GM12865 (cell line): ENCODE measurements around the gene GHSR.

Experiments
- DNase-seq: peaks from one replicate; pipeline ENCODE4 v3.0.0; 2010; ENCODE audit warnings: low read depth
- H3K4me3 ChIP-seq: 2 replicates; pipeline ENCODE4 v1.5.1; 2011; ENCODE audit warnings: mild to moderate bottlenecking, low read depth, low read length, control low read depth
- TF ChIP-seq, protein P1 (sequence below): IDR thresholded peaks from 2 replicates; pipeline ENCODE4 v1.5.1; 2011; ENCODE audit warnings: low read length, control low read depth, low read depth, inconsistent platforms; ENCODE audit not compliant: insufficient read depth; ENCODE audit errors: missing control alignments

GHSR gene

DNA sequence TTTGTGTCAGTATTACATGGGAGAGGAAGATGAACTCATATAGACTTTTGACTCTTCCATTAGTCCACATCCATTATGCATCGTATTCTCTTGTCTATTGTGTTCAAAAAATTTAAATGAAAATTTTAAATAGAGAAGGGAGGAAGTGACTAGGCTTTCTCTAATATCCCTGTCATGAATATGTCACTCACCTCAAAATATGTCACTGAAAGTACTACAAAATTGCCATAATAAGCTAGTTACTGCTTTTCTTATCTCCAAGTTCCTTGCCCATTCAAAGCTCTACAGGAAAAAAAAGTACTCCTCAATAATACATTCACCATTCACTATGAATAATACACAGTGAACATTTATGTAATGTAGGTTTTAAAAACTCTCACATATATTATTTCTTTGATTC is 22.3 kb upstream of the GHSR start:
- TF ChIP-seq, protein P1, sequence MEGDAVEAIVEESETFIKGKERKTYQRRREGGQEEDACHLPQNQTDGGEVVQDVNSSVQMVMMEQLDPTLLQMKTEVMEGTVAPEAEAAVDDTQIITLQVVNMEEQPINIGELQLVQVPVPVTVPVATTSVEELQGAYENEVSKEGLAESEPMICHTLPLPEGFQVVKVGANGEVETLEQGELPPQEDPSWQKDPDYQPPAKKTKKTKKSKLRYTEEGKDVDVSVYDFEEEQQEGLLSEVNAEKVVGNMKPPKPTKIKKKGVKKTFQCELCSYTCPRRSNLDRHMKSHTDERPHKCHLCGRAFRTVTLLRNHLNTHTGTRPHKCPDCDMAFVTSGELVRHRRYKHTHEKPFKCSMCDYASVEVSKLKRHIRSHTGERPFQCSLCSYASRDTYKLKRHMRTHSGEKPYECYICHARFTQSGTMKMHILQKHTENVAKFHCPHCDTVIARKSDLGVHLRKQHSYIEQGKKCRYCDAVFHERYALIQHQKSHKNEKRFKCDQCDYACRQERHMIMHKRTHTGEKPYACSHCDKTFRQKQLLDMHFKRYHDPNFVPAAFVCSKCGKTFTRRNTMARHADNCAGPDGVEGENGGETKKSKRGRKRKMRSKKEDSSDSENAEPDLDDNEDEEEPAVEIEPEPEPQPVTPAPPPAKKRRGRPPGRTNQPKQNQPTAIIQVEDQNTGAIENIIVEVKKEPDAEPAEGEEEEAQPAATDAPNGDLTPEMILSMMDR: no peak
- H3K4me3 ChIP-seq: no peak overlapping the region
- no peak for DNase-seq

DNA sequence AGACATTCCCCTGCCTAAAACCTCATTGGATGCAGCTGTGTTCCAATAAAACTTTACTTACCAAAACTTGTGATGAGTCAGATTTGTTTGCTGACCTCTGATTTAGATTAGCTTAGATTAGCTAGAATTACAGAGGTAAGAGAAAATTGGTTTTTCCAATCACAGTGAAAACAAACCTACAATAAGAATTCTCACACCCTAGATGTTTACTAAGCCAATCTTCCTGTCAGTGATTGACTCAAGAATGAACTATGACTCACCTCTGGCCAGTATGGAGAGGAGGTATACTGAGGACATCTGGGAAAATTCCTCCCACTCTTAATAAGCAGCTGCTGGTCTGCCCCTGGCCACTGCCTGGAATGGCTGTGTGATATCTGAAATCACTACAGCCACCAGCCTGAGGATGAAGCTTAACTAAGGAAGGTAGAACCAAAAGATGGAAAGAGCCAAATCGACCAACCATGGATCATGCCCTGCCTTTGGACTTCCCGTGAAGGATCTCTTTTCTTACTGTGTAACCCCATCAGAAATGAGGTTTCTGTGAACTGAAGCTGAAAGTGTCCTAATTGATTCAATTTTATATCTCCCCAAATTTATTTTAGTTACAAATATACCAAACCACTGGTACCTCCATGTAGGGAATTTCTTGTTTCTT is 19.0 kb upstream of the GHSR start:
- TF ChIP-seq, protein P1: no peak
- no peak for DNase-seq
- no peak overlapping the region for H3K4me3 ChIP-seq

DNA sequence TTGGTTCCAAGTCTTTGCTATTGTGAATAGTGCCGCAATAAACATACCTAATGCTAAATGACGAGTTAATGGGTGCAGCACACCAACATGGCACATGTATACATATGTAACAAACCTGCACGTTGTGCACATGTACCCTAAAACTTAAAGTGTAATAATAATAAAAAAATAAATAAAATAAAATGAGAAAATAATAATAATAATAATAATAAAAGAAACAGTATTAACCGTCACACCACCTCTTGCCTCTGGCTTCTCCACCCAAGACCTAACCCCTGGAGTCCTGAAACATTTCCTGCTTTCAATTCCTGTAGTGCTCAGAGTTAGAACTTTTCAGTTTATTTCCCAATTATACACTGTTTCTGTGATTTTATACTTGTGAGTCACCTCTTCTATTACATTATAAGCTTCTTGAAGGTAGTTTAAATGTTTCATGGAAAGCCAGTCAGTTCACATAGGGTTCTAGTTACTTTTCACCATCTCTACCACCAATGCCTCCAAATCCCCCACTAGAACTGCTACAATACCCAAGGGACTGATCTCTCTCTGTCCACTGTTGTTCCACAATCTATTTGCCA is 18.4 kb upstream of the GHSR start:
- DNase-seq: no peak
- no peak overlapping the region for H3K4me3 ChIP-seq
- TF ChIP-seq, protein P1: no peak

DNA sequence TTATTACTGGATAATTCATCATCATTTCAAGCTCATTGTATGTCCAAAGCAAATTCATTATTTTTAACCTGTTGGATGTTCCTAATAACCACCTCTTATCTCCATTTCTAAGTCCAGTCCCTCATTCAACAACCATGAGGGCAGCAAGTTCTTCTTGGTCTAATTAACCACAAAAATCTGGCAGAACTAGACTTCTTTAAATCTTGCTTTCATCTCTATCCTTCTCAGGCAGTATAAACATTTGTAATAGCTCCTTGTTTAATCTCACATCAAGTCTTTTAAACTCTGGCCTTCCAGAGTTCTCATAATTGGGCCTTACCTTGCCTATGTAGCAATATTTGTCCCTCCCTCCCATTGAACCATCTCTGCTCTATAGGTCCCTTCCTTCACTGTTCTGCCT is 17.0 kb upstream of the GHSR start:
- no peak overlapping the region for H3K4me3 ChIP-seq
- DNase-seq: no peak
- TF ChIP-seq, protein P1: no peak

DNA sequence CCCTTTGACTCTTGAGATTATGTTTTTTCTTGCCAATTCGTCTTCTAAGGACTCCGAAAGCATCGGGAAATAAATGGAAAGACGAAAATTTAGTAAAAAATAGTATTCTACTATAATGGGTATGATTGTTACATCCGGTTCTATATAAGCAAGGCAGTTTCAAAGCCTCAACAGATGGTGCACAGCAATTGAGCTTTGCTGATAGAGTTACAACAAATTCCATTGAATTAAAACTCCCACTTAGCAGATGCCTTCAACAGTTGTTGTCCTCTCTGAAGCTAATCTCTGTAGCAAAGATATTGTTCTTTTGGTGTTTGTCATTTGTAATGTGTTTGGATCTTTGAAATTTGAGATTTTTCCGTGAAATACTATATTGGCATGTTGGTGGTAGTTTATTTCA is 16.1 kb upstream of the GHSR start:
- TF ChIP-seq, protein P1: no peak
- DNase-seq: no peak
- no peak overlapping the region for H3K4me3 ChIP-seq

DNA sequence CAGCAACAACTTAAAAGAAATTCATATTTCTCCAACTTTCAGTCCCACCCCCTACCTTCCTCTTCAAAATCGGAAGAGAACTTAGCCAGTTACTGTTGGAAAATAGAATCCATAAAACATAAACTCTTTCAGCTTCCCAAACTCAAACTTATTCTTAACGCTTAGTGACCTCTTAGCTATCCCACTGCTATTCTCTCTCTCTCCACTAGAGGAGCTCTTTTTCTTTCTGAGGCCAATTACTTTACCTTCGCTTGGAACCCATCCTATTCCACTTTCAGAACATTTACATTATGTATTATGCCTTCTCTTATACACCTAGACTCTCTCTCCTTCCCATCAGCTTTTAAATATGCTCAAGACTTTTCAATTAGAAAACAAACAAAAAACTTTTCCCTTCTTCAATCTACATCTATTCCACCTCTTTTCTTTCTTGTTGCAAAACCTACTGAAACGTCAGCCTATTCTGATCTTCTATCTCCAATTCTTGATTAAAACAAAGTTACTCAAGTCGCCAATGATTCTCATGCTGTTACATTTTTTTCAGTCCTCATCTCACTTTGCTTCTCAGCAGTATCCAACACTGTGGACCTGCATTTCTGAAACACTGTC is 13.4 kb upstream of the GHSR start:
- no peak overlapping the region for H3K4me3 ChIP-seq
- DNase-seq: peak; percentile 47
- TF ChIP-seq, protein P1: peak; percentile 87

DNA sequence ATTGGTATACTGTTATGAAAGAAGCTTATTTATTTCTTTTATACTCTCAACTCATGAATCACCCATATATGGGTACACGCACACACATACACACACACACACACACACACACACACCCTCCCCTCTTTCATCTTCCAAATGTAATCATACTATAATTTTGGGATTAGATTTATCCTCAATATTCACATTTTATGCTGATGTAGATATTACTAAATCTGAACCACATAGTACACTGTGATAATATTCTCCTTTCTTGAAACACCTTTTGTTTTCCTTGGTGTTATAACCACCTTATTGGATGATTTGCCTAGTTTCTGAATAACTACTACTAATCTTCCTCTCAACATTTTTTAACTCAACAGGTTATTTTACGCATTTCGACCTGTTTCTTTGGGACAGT is 8.1 kb upstream of the GHSR start:
- H3K4me3 ChIP-seq: no peak overlapping the region
- DNase-seq: no peak
- TF ChIP-seq, protein P1: no peak
